IMR-90 (cell line): ENCODE measurements around the gene LIMK2. TPM values are rescaled to one million over a fixed set of nuclear protein-coding genes. Genes with fewer than 3 reads are reported as not detected.

Experiments used
- ATAC-seq: fragments of 200-7000 bp; cut with Tn5 transposase; 2 replicates; pipeline ENCODE4 v1.9.1; 2020; ENCODE audit warnings: low read depth, mild to moderate bottlenecking, moderate library complexity
- BruUV-seq: library from RNA; stranded (reverse); fragments of 400-500 nt; replicated peaks from 2 replicates; lab custom pipeline; 2021; lab: Mats Ljungman, UMichigan
- CTCF ChIA-PET: fragments of 300-600 bp; formaldehyde crosslinking; extraction: SDS; loops from one replicate; lab custom pipeline; 2021; ENCODE audit warnings: antibody characterized with exemption; lab: Yijun Ruan, JAX
- POLR2A ChIA-PET: fragments of 300-600 bp; sonication (Branson Sonifier 250); formaldehyde crosslinking; loops from one replicate; lab custom pipeline; 2022; ENCODE audit warnings: antibody characterized with exemption; ENCODE audit not compliant: unreplicated experiment; lab: Charles Lee
- DNase-seq: peaks from one replicate; pipeline ENCODE4 v3.0.0; 2013
- H2AFZ ChIP-seq: replicated peaks from 2 replicates; pipeline ENCODE3; 2013; ENCODE audit warnings: low read length, mild to moderate bottlenecking; ENCODE audit not compliant: poor library complexity
- H2AK5ac ChIP-seq: 2 replicates; pipeline ENCODE4 v1.6.1; 2013; ENCODE audit warnings: low read depth, low read length, inconsistent platforms
- H2AK9ac ChIP-seq: replicated peaks from 2 replicates; pipeline ENCODE3; 2013; ENCODE audit warnings: mild to moderate bottlenecking, low read depth, low read length, moderate library complexity; ENCODE audit not compliant: poor library complexity
- H2BK120ac ChIP-seq: 2 replicates; pipeline ENCODE4 v1.6.1; 2013; ENCODE audit warnings: low read depth, low read length, inconsistent platforms
- H2BK15ac ChIP-seq: 3 replicates; pipeline ENCODE4 v1.6.1; 2013; ENCODE audit warnings: low read depth, low read length, inconsistent platforms
- H2BK20ac ChIP-seq: 2 replicates; pipeline ENCODE4 v1.6.1; 2013; ENCODE audit warnings: low read depth, mild to moderate bottlenecking, inconsistent platforms, low read length, moderate library complexity
- H2BK5ac ChIP-seq: 2 replicates; pipeline ENCODE4 v1.6.1; 2013; ENCODE audit warnings: mild to moderate bottlenecking, low read depth, low read length, inconsistent platforms; ENCODE audit not compliant: poor library complexity, severe bottlenecking
- H3K14ac ChIP-seq: replicated peaks from 2 replicates; pipeline ENCODE4 v1.6.1; 2013; ENCODE audit warnings: low read depth, low read length, inconsistent platforms
- H3K18ac ChIP-seq: 2 replicates; pipeline ENCODE4 v1.6.1; 2013; ENCODE audit warnings: low read depth, low read length, control low read depth
- H3K23ac ChIP-seq: 2 replicates; pipeline ENCODE4 v1.6.1; 2013; ENCODE audit warnings: low read depth, low read length, inconsistent platforms
- H3K27ac ChIP-seq: 2 replicates; pipeline ENCODE4 v1.5.1; 2013; ENCODE audit warnings: mild to moderate bottlenecking, control low read depth, low read length; ENCODE audit not compliant: insufficient read depth
- H3K27me3 ChIP-seq: 2 replicates; pipeline ENCODE4 v1.6.1; 2013; ENCODE audit warnings: low read length; ENCODE audit not compliant: control insufficient read depth, insufficient read depth
- H3K36me3 ChIP-seq: 2 replicates; pipeline ENCODE4 v1.6.1; 2013; ENCODE audit warnings: low read length, mixed read lengths; ENCODE audit not compliant: control insufficient read depth, insufficient read depth
- H3K4ac ChIP-seq: 2 replicates; pipeline ENCODE4 v1.6.1; 2013; ENCODE audit warnings: low read depth, low read length, inconsistent platforms
- H3K4me1 ChIP-seq: 2 replicates; pipeline ENCODE4 v1.6.1; 2013; ENCODE audit warnings: low read length, mixed read lengths; ENCODE audit not compliant: control insufficient read depth, insufficient read depth
- H3K4me2 ChIP-seq: 2 replicates; pipeline ENCODE4 v1.6.1; 2013; ENCODE audit warnings: low read depth, mild to moderate bottlenecking, control low read depth, low read length, moderate library complexity
- H3K4me3 ChIP-seq: 2 replicates; pipeline ENCODE4 v1.5.1; 2013; ENCODE audit warnings: low read depth, mild to moderate bottlenecking, control low read depth, low read length, moderate library complexity; ENCODE audit not compliant: insufficient read depth
- H3K56ac ChIP-seq: 2 replicates; pipeline ENCODE4 v1.6.1; 2013; ENCODE audit warnings: low read length, inconsistent platforms; ENCODE audit not compliant: insufficient read depth; ENCODE audit errors: extremely low read depth
- H3K79me1 ChIP-seq, 2 experiments: 2 replicates each; pipeline ENCODE4 v1.6.1; 2013; ENCODE audit warnings: low read length in 2 of 2, inconsistent platforms in 1 of 2, low read depth in 1 of 2
- H3K9ac ChIP-seq: 2 replicates; pipeline ENCODE4 v1.6.1; 2013; ENCODE audit warnings: low read depth, low read length, control low read depth
- H3K9me1 ChIP-seq: 2 replicates; pipeline ENCODE4 v1.6.1; 2013; ENCODE audit warnings: low read length, inconsistent platforms; ENCODE audit not compliant: insufficient read depth
- H3K9me3 ChIP-seq: 2 replicates; pipeline ENCODE4 v1.6.1; 2013; ENCODE audit warnings: low read length; ENCODE audit not compliant: control insufficient read depth, insufficient read depth
- H4K20me1 ChIP-seq: 2 replicates; pipeline ENCODE4 v1.6.1; 2013; ENCODE audit warnings: low read length, inconsistent platforms; ENCODE audit not compliant: insufficient read depth
- H4K5ac ChIP-seq: 2 replicates; pipeline ENCODE4 v1.6.1; 2013; ENCODE audit warnings: mild to moderate bottlenecking, low read depth, low read length, control low read depth
- H4K8ac ChIP-seq, 2 experiments: 2 replicates each; pipeline ENCODE4 v1.6.1; 2013; ENCODE audit warnings: low read depth in 2 of 2, low read length in 2 of 2, control low read depth in 1 of 2, inconsistent platforms in 1 of 2
- H4K91ac ChIP-seq: 2 replicates; pipeline ENCODE4 v1.6.1; 2013; ENCODE audit warnings: low read depth, low read length, inconsistent platforms; ENCODE audit not compliant: insufficient read depth
- BHLHE40 ChIP-seq: fragments of 150-350 bp; IDR thresholded peaks from 2 replicates; pipeline ENCODE4 v1.6.1; 2016; ENCODE audit warnings: mild to moderate bottlenecking, low read depth, low read length
- CEBPB ChIP-seq: IDR thresholded peaks from 2 replicates; pipeline ENCODE4 v1.6.1; 2012; ENCODE audit warnings: low read depth, low read length, improper control_type of control experiment
- CHD1 ChIP-seq: IDR thresholded peaks from 2 replicates; pipeline ENCODE4 v1.6.1; 2012; ENCODE audit warnings: low read depth, low read length, improper control_type of control experiment
- CTCF ChIP-seq: conservative IDR thresholded peaks from 2 replicates; pipeline ENCODE4 v1.5.1; 2012; ENCODE audit warnings: mild to moderate bottlenecking, low read depth, low read length, improper control_type of control experiment
- ELK1 ChIP-seq: fragments of 150-350 bp; IDR thresholded peaks from 2 replicates; pipeline ENCODE4 v1.6.1; 2016; ENCODE audit warnings: low read depth, mild to moderate bottlenecking, low read length, moderate library complexity, borderline replicate concordance
- FOS ChIP-seq: fragments of 150-350 bp; IDR thresholded peaks from 2 replicates; pipeline ENCODE4 v1.6.1; 2016; ENCODE audit warnings: low read depth, low read length
- MAFK ChIP-seq: IDR thresholded peaks from 2 replicates; pipeline ENCODE4 v1.6.1; 2012; ENCODE audit warnings: low read depth, low read length, improper control_type of control experiment
- MAZ ChIP-seq: IDR thresholded peaks from 2 replicates; pipeline ENCODE4 v1.6.1; 2012; ENCODE audit warnings: low read depth, mild to moderate bottlenecking, low read length, improper control_type of control experiment, moderate library complexity, borderline replicate concordance
- MXI1 ChIP-seq: IDR thresholded peaks from 2 replicates; pipeline ENCODE4 v1.6.1; 2012; ENCODE audit warnings: low read depth, mild to moderate bottlenecking, low read length, moderate library complexity, borderline replicate concordance
- NFE2L2 ChIP-seq: fragments of 150-350 bp; IDR thresholded peaks from 2 replicates; pipeline ENCODE4 v1.6.1; 2016; ENCODE audit warnings: low read depth, mild to moderate bottlenecking, low read length
- POLR2A ChIP-seq: IDR thresholded peaks from 2 replicates; pipeline ENCODE4 v1.6.1; 2012; ENCODE audit warnings: mild to moderate bottlenecking, low read depth, low read length
- RAD21 ChIP-seq: IDR thresholded peaks from 2 replicates; pipeline ENCODE4 v1.6.1; 2012; ENCODE audit warnings: low read length, improper control_type of control experiment
- RCOR1 ChIP-seq: IDR thresholded peaks from 2 replicates; pipeline ENCODE4 v1.6.1; 2012; ENCODE audit warnings: mild to moderate bottlenecking, low read length, improper control_type of control experiment; ENCODE audit not compliant: insufficient replicate concordance
- RFX5 ChIP-seq: IDR thresholded peaks from 2 replicates; pipeline ENCODE4 v1.8.0; 2012; ENCODE audit warnings: low read depth, mild to moderate bottlenecking, low read length, moderate library complexity
- SMC3 ChIP-seq: fragments of 150-350 bp; IDR thresholded peaks from 2 replicates; pipeline ENCODE4 v1.6.1; 2016; ENCODE audit warnings: low read depth, mild to moderate bottlenecking, antibody characterized with exemption, low read length, moderate library complexity
- WGBS, 2 experiments: methylation state at CpG; one replicate each; pipeline versions ENCODE4 v1.1.5 to v1.1.7; 2013; ENCODE audit warnings: missing lambda C conversion rate in 2 of 2; ENCODE audit not compliant: insufficient read length in 1 of 2; ENCODE audit errors: extremely low coverage in 2 of 2; 5-methylcytosine and 5-hydroxymethylcytosine counted together
- dilution Hi-C: fragments of 300-500 bp; cut with HindIII; formaldehyde crosslinking; loops from one replicate; pipeline ENCODE4 v1.14.3; 2018; ENCODE audit warnings: low sequenced_read_pairs; ENCODE audit not compliant: unreplicated experiment
- in situ Hi-C: fragments of 300-500 bp; cut with MboI; formaldehyde crosslinking; loops from 3 replicates; pipeline ENCODE4 v1.14.3; 2019; ENCODE audit warnings: low sequenced_read_pairs, inconsistent platforms, mixed read lengths
- intact Hi-C: fragments of 100-400 bp; cut with micrococcal nuclease; formaldehyde crosslinking; loops from 2 replicates; pipeline ENCODE4 v1.10.0; 2022
- polyA plus RNA-seq, 3 experiments: library from polyadenylated mRNA; depleted of rRNA; stranded (reverse); fragments of >200 nt; gene quantifications; 2 replicates each; pipeline ENCODE4 v1.2.3, GENCODE V29; 2012; ENCODE audit warnings: low replicate concordance in 1 of 3
- total RNA-seq: library from RNA; depleted of rRNA; stranded (reverse); fragments of >200 nt; gene quantifications from 2 replicates; pipeline ENCODE4 v1.2.3, GENCODE V29; 2012
- TF ChIP-seq, protein P1 (sequence below): fragments of 150-350 bp; IDR thresholded peaks from 2 replicates; pipeline ENCODE4 v1.6.1; 2017; ENCODE audit warnings: mild to moderate bottlenecking, antibody characterized with exemption, low read length, low read depth

Gene LIMK2
- total and polyA plus RNA-seq, 2 of the 4 experiments (the other 2 are of a cell fraction): 14.5 to 31.9 TPM

- Histone ChIP-seq H3K4me1 (no peaks in the 10 kb centered on the region), H3K27ac (no peak overlapping the region), H4K8ac (no peak overlapping the region), H3K9me3 (no peaks in the 10 kb centered on the region), H3K18ac (no peak overlapping the region), H4K20me1 (peaks cover 7% of the 10 kb centered on the region; the same call in 1 of the 2 replicates), H3K27me3 (no peaks in the 10 kb centered on the region), H2AK5ac (no peak overlapping the region), H3K9ac (no peak overlapping the region), H4K91ac (no peak overlapping the region), H3K4me2 (no peak overlapping the region), H3K23ac (no peak overlapping the region), H3K4me3 (no peak overlapping the region), H3K4ac (no peak overlapping the region), H2BK15ac (no peak overlapping the region), H4K5ac (no peak overlapping the region), H3K9me1 (no peaks in the 10 kb centered on the region; the same call in 1 of the 2 replicates), H3K36me3 (peaks cover 51% of the 10 kb centered on the region), H3K79me1 (no peaks in the 10 kb centered on the region), H2BK20ac (no peak overlapping the region), H2AFZ (no peak overlapping the region), H3K14ac (no peak overlapping the region), H2BK5ac (no peak overlapping the region), H3K56ac (no peak overlapping the region), H2AK9ac (no peak overlapping the region), H2BK120ac (no peak overlapping the region)
- TF ChIP-seq ELK1 (no peak), CTCF (no peak), MAFK (no peak), MXI1 (no peak), SMC3 (no peak), MAZ (no peak), BHLHE40 (no peak), CHD1 (no peak), RFX5 (no peak), CEBPB (no peak), FOS (no peak), RCOR1 (no peak), POLR2A (no peak), NFE2L2 (no peak), RAD21 (no peak)
- TF ChIP-seq, protein P1, sequence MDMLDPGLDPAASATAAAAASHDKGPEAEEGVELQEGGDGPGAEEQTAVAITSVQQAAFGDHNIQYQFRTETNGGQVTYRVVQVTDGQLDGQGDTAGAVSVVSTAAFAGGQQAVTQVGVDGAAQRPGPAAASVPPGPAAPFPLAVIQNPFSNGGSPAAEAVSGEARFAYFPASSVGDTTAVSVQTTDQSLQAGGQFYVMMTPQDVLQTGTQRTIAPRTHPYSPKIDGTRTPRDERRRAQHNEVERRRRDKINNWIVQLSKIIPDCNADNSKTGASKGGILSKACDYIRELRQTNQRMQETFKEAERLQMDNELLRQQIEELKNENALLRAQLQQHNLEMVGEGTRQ: no peak
- dilution Hi-C loops: no loop called here
- ATAC-seq (no peak), DNase-seq (no peak)
- in situ Hi-C loops: loop anchor here (10.0 kb wide), 1 partner anchor 63 kb away; the partner anchor contains the start of gene PATZ1
- WGBS, 2 experiments: no CpG with 5 or more reads among the region's 4 CpGs
- no TSS peak for BruUV-seq
- intact Hi-C loops: no loop called here
- POLR2A ChIA-PET: interaction anchor here (0.8 kb wide), 1 partner anchor 9 kb away, joined by 3 read pairs; no protein-coding TSS in a partner anchor
- CTCF ChIA-PET: interaction anchor here (0.7 to 1.1 kb wide), 3 partner anchors 8 to 11 kb away, joined by 3 to 4 read pairs (median 4); partner anchors contain the start of gene PIK3IP1
These were observed 69.6 kb downstream of the LIMK2 start for GRCh38 chr22:31281733-31282132.
